H1 (cell line): ENCODE measurements around the gene TBC1D4. TPM values are rescaled to one million over a fixed set of nuclear protein-coding genes. Genes with fewer than 3 reads are reported as not detected.

Experiments used
- CTBP2 ChIP-seq: IDR thresholded peaks from 2 replicates; pipeline ENCODE4 v1.7.0; 2011; ENCODE audit warnings: borderline replicate concordance, mild to moderate bottlenecking, moderate library complexity, mixed read lengths, low read length; ENCODE audit not compliant: insufficient read depth, insufficient read length
- EZH2 ChIP-seq: fragments of 200-600 bp; sonication (generic); IDR thresholded peaks from 2 replicates; pipeline ENCODE4 v1.7.1; 2012; ENCODE audit warnings: low read depth, mild to moderate bottlenecking, moderate library complexity, low read length, inconsistent platforms; ENCODE audit not compliant: severe bottlenecking
- PHF8 ChIP-seq: fragments of 200-600 bp; sonication (generic); conservative IDR thresholded peaks from 2 replicates; pipeline ENCODE4 v1.7.1; 2012; ENCODE audit warnings: low read depth, mild to moderate bottlenecking, inconsistent platforms, low read length, moderate library complexity
- POU5F1 ChIP-seq: IDR thresholded peaks from 2 replicates; pipeline ENCODE4 v1.6.1; 2011; ENCODE audit warnings: low read depth, mild to moderate bottlenecking, low read length, moderate library complexity
- SP4 ChIP-seq: IDR thresholded peaks from 2 replicates; pipeline ENCODE4 v1.6.1; 2012; ENCODE audit warnings: low read length, inconsistent platforms
- TBP ChIP-seq: IDR thresholded peaks from 2 replicates; pipeline ENCODE4 v1.6.1; 2011; ENCODE audit warnings: low read depth, low read length, improper control_type of control experiment
- TCF12 ChIP-seq: IDR thresholded peaks from 2 replicates; pipeline ENCODE4 v1.6.1; 2011; ENCODE audit warnings: low read depth, mild to moderate bottlenecking, low read length
- polyA plus RNA-seq, 7 experiments: library from polyadenylated mRNA; depleted of rRNA in 3 of 7; stranded (reverse) in 5 of 7; unstranded in 2 of 7; fragments of >200 nt in 5 of 7; fragments of 200-250 nt in 2 of 7; gene quantifications; 1 replicate in 5 of 7; 2 replicates in 1 of 7; 4 replicates in 1 of 7; pipeline versions ENCODE4 v1.2.1 to v1.2.3, GENCODE V29; 2011 to 2013; ENCODE audit warnings: missing spikeins in 2 of 7, mixed read lengths in 2 of 7
- total RNA-seq: library from RNA; stranded (reverse); fragmentation: NEBNext Ultra II Directional; extraction: Animal tissue kit (Norgen Biotek cat#: 25700); gene quantifications from 2 replicates; pipeline ENCODE4 v1.2.1, GENCODE V29; 2021

Gene TBC1D4
- total and polyA plus RNA-seq, 2 of the 8 experiments (the other 6 are each of a cell fraction or from before 2014, with no cell fraction given): 16.7 to 39.0 TPM

GRCh38 chr13:75326173-75327134 is 155.5 kb downstream of the TBC1D4 start (continued):
- TF ChIP-seq CTBP2 (no peak), SP4 (no peak), TCF12 (no peak), EZH2 (no peak), POU5F1 (no peak), TBP (no peak), PHF8 (no peak)
